NCI-H2029 (cell line): ENCODE data around the gene SLC49A4.
"Not testable (repeated sequence)": the region's sequence is repeated elsewhere in the genome, so short reads cannot be mapped to it uniquely, and the experiment has no call there.

Source experiments
- DNase-seq: peaks from one replicate; lab custom pipeline; 2025; lab: John Stamatoyannopoulos, UW

SLC49A4 gene

GRCh38 chr3:122794779-122795673, at the start of gene SLC49A4:
Gene SLC49A4 (plus strand): TSS chr3:122795069. CDS start chr3:122795193, 124 bp downstream.
- no peak for DNase-seq

DNA sequence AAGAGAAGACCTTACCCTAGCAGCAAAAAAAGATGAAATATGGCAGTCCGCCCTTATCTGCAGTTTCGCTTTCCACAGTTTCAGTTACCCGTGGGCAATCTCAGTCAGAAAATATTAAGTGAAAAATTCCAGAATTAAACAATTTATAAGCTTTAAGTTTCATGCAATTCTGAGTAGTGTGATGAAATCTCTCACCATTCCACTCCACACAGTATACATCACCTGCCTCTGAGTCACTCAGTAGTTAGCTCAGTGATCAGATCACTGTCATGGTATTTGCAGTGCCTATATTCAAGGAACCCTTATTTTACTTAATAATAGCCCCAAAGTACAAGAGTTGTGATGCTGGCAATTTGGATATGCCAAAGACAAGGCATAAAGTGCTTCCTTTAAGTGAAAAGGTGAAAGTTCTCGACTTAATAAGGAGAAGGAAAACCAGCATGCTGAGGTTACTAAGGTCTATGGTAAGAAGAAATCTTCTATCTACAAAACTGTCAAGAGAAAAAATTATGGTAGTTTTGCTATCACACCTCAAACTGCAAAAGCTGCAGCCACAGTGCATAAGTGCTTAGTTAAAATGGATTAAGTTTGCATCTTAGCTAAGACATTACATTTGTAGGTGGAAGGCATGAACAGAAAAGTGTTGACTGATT, 49.4 kb upstream of the SLC49A4 start:
- DNase-seq = no peak

DNA sequence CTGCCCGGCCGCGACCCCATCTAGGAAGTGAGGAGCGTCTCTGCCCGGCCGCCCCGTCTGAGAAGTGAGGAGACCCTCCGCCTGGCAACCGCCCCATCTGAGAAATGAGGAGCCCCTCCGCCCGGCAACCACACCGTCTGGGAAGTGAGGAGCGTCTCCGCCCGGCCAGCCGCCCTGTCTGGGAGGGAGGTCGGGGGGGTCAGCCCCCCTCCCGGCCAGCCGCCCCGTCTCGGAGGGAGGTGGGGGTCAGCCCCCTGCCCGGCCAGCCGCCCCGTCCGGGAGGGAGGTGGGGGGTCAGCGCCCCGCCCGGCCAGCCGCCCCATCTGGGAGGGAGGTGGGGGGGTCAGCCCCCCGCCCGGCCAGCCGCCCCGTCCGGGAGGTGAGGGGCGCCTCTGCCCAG, 47.6 kb upstream of the SLC49A4 start:
- not testable (repeated sequence) for DNase-seq

DNA sequence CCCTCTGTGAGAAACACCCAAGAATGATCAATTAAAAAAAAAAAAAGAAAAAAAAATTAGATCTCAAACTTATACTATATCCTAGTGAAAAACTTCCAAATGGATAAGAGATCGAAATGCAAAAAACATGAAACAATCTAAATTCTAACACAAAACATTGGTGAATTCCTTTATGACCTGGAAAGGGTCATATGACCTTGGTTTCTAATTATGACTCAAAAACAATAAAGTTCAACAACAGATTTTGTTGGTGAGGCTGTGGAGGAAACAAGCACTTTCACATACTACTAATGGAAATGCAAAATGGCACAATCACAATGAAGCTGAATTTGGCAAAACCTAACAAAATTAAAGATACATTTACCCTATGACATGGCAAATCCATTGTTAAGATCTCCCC, 46.5 kb upstream of the SLC49A4 start:
- DNase-seq = no peak

- no peak for DNase-seq
These were observed 39.9 kb upstream of the SLC49A4 start for GRCh38 chr3:122754929-122755328.

GRCh38 chr3:122755491-122755890, 39.4 kb upstream of the SLC49A4 start:
- DNase-seq = no peak

- no peak for DNase-seq
These were observed 35.9 kb upstream of the SLC49A4 start for GRCh38 chr3:122758877-122759560.

GRCh38 chr3:122760453-122761271, 34.2 kb upstream of the SLC49A4 start:
- no peak for DNase-seq

GRCh38 chr3:122766430-122766829, 28.4 kb upstream of the SLC49A4 start:
- no peak for DNase-seq

GRCh38 chr3:122767540-122768372, 27.1 kb upstream of the SLC49A4 start:
- no peak for DNase-seq

GRCh38 chr3:122770521-122771202, 24.2 kb upstream of the SLC49A4 start:
- no peak for DNase-seq

DNA sequence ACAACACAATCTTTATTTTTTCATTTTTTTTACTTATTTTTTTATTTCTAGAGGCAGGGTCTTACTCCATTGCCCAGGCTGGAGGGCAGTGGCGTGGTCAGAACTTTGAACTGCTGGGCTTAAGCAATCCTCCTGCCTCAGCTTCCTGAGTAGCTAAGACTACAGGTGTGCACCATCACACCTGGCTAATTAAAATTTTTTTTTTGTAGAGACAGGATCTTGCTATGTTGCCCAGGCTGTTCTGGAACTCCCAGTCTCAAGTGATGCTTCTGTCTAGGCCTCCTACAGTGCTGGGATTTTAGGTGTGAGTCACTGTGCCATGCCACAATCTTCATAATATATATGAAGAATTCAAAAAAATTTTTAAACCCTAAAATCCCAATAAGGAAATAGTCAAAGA, 22.0 kb upstream of the SLC49A4 start:
- no peak for DNase-seq

DNA sequence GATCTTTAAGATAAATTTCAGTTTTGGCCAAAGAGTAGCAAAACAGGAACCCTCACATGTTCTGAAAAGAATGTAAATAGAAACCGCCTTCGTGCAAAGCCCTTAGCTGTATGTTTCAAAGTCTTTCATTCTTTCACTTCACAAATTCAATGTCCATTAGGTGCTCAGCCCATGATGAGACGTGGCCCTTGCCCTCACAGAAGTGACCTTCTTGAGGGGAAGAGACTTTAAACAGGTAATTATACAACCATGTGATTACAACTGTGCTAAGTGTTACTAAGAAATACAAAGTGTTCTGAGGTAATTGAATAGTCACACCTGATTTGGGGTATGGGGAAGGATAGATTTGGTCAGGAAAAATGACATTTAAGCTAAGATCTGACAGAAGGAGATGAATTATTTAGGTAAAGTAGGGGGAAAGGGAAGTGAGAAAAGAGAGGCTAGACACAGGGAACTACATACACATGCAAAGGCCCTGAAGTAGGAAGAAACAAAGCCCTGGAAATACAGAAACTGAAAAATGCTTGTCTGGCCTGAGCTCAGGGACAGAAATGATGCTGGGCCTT, 20.8 kb upstream of the SLC49A4 start:
- no peak for DNase-seq

DNA sequence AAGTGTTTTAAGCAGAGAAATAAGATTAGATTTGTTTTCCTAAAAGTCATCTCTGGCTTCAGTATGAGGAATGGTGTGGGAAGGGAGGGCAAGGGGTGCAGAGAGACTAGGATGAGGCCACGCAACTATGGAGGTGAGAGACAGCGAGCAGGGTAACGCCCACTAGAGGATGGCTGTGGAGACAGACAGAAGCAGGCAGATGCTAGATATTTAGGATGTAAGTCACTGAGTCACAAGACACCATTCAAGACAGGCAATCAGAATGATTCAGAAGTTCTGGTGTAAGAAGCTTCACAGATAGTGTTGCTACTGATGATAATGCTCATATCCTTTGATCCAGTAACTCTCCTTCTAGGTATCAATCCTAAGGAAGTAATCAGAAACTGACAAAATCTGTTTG, 20.3 kb upstream of the SLC49A4 start:
- no peak for DNase-seq

DNA sequence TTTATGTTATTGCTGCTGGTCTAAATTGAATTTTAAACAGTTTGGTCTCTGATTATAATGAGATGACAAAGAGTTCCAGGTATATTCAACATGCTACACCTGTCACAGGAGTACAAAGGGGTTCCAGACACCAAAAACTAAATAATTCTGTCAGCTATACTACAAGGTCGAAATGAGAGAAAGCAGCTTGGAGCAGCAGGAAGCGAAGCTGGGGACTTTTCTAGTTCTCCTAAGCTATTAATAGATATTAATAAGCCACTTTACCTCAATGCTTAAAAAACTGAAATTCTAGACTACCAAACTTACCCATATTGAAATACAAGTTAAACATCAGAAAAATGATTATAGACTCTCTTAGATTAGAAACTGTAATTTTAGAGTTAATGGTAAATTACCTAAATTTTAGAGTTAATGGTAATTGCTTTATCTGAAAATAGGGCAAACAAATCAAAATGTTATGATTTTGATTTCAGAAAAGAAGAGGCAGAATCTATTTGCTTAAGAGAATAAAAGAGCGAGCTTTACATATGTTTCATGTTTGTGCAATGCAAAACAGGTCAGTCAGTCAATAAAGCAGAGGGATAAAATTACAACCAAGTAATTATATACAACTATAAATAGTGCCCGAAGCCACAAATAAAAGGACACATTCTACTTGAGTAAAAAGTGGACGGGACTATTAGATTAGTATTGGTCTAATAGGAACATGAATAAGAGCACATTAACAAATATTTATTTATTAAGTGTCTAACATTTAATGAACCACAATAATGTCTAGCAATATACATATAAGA, 18.0 kb upstream of the SLC49A4 start:
- no peak for DNase-seq

GRCh38 chr3:122777563-122777962, 17.3 kb upstream of the SLC49A4 start:
- DNase-seq = no peak

DNA sequence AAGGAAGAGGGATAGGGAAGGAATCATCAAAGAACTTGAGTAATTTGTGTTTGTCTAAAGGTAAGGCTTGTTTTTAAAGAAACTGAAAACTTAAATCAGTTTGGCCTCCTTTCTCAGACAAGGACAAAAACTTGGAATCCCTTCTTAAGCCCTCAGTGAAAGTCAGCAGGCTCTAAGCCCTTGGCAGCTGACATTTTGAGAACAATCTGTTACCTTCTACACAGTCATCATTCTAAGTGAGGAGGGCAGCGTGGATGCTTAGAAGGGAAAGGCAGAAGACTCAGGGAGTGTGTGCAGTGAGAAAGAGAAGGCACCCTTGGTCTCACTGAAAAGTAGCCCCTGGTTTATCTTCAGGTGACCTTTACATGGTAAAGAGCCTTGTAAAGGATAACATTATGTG, 12.1 kb upstream of the SLC49A4 start:
- no peak for DNase-seq

DNA sequence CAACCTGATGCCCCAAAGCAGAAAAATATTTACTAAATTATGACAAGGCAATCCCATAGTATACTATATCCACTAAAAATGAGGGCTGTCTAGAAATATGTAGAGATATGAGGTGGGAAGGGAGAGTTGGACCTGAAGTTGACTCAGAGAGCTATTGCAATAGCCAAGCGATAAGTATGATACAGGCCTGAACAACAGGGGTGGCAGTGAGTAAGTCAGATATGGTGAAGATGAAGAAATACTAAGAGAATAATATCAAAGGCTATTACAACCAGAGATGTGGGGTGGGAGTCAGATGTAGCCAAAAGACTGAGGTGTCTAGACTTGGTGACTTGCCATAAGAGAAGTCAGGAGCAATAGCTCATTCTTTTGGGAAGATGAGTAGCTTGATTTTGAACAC, 10.4 kb upstream of the SLC49A4 start:
- no peak for DNase-seq

DNA sequence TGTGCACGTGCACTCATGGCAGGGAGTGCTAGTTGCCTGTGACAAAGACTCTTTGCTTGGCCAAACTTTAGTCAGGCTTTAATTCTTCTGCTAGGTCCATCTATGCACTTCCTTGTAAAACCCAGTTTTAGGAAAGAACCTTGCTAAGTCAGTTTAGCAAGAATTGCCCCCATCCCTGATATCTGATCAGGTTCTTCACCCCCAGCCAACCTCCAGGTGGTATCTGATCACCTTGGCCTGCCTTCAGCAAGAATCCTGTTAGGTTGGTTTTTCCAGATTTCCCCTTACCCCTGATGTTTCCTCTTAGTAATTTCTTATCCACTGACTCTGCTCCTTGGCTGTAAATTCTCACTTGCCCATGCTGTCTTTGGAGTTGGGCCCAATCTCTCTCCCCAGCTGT, 9.6 kb upstream of the SLC49A4 start:
- DNase-seq = no peak
